ENCODE results near the gene PACS1. TPM values are rescaled to one million over a fixed set of nuclear protein-coding genes. Genes with fewer than 3 reads are reported as not detected.

PACS1 gene
- total RNA-seq, 1 experiment from 2014 or later = 41.1 TPM

GRCh38 chr11:66084821-66085475 is 14.9 kb downstream of the PACS1 start:
- no peaks in the 10 kb centered on the region for H3K27me3 ChIP-seq (ENCODE audit: insufficient read depth, low read length)
- intact Hi-C loops (cut with micrococcal nuclease) = no loop called here
- no peaks in the 10 kb centered on the region for H3K9me2 ChIP-seq (ENCODE audit: insufficient read depth)
- no peak for DNase-seq (ENCODE audit: low read depth, low spot score)
- RAD21 ChIA-PET (ENCODE audit: low non-redundant PET in 1 of 2, low total read pairs in 2 of 2, uncharacterized antibody in 2 of 2, unreplicated experiment in 2 of 2) = no interaction called here
- H3K9ac ChIP-seq (ENCODE audit: low read length) = no peak overlapping the region
- H3K4me2 ChIP-seq (ENCODE audit: low read length) = no peak overlapping the region
- no peak overlapping the region for H3K4me3 ChIP-seq (replicated peaks in 1 of 2; ENCODE audit: low read depth in 1 of 2, low read length in 2 of 2)
- no peak for ATAC-seq
- POLR2A ChIA-PET = interaction anchor here (0.6 kb wide), 1 partner anchor 48 kb away, joined by 4 read pairs; no protein-coding TSS in a partner anchor
- no peaks in the 10 kb centered on the region for H3K9me3 ChIP-seq (ENCODE audit: control insufficient read depth in 1 of 2, insufficient read depth in 1 of 2, low read depth in 1 of 2, low read length in 2 of 2)
- CTCF ChIA-PET = no interaction called here
- no TSS peak for BruUV-seq (replicated peaks)
- no peak overlapping the region for H2AFZ ChIP-seq (ENCODE audit: low read depth, low read length, poor library complexity, severe bottlenecking)
- no peaks in the 10 kb centered on the region for H4K20me1 ChIP-seq (ENCODE audit: insufficient read depth)
- H3K4me1 ChIP-seq (ENCODE audit: control insufficient read depth in 1 of 2, insufficient read depth in 2 of 2, low read length in 2 of 2) = peaks cover 28 to 38% of the 10 kb centered on the region in 2 experiments
- H3K79me2 ChIP-seq (ENCODE audit: insufficient read depth, low read length) = peaks cover 42% of the 10 kb centered on the region
- no peaks in the 10 kb centered on the region for H3K36me3 ChIP-seq (ENCODE audit: control insufficient read depth in 1 of 2, insufficient read depth in 2 of 2, low read length in 2 of 2)
- no peak overlapping the region for H3K27ac ChIP-seq (ENCODE audit: low read depth, low read length)
- TF ChIP-seq ELF1 (IDR thresholded peaks at IDR 0.05; ENCODE audit: borderline replicate concordance, low read depth) (no peak), SIN3A (IDR thresholded peaks at IDR 0.05; ENCODE audit: low read depth) (no peak), EGR1 (IDR thresholded peaks at IDR 0.05; ENCODE audit: low read depth) (no peak), MAX (IDR thresholded peaks at IDR 0.05) (no peak), ZNF274 (IDR thresholded peaks at IDR 0.05; ENCODE audit: low read depth, low read length) (no peak), EZH2 (IDR thresholded peaks at IDR 0.05) (no peak), FOSL1 (IDR thresholded peaks at IDR 0.05; ENCODE audit: low read depth) (no peak), ZFX (IDR thresholded peaks at IDR 0.05) (no peak), JUND (IDR thresholded peaks at IDR 0.05) (no peak), CBX3 (IDR thresholded peaks at IDR 0.05; ENCODE audit: low read depth) (no peak), RAD21 (IDR thresholded peaks at IDR 0.05; ENCODE audit: low read depth) (no peak), EZH2phosphoT487 (IDR thresholded peaks at IDR 0.05; ENCODE audit: borderline replicate concordance) (no peak), TCF7L2 (IDR thresholded peaks at IDR 0.05; ENCODE audit: borderline replicate concordance, extremely low read depth, insufficient read depth, insufficient read length) (no peak), CEBPB (IDR thresholded peaks at IDR 0.05; ENCODE audit: low read depth) (no peak)

Measured in HCT116 (cell line).